Stimulated activated effector memory CD8-positive, alpha-beta T cell treated with anti-CD3 and anti-CD28 coated beads, Interleukin-12 subunit alpha, Interleukin-12 subunit beta, amount 100 ng/mL, for 72 hours (primary cell): ENCODE data around the gene ATXN10.

ENCODE experiments used
- ATAC-seq: fragments of 150-1000 bp; cut with Tn5 transposase; 2 replicates; pipeline ENCODE4 v1.10.0; 2021
- DNase-seq, 2 donors: peaks; one replicate each; pipeline ENCODE4 v3.0.0; 2021 to 2022; ENCODE audit warnings: low spot score in 2 of 2
- H3K27ac Mint-ChIP-seq: one replicate; pipeline ENCODE4 v1.8.0; 2022; ENCODE audit warnings: mild to moderate bottlenecking, mixed read lengths
- H3K36me3 Mint-ChIP-seq: one replicate; pipeline ENCODE4 v1.8.0; 2022; ENCODE audit warnings: mild to moderate bottlenecking, mixed read lengths
- H3K4me1 Mint-ChIP-seq: one replicate; pipeline ENCODE4 v1.8.0; 2022; ENCODE audit warnings: mixed read lengths
- H3K4me3 Mint-ChIP-seq: one replicate; pipeline ENCODE4 v1.8.0; 2022; ENCODE audit warnings: mild to moderate bottlenecking, mixed read lengths
- H3K9me3 Mint-ChIP-seq: one replicate; pipeline ENCODE4 v1.8.0; 2022; ENCODE audit warnings: mixed read lengths

Gene ATXN10

GRCh38 chr22:45861259-45861658 lies 189.6 kb downstream of the ATXN10 start:
- Mint-ChIP-seq H3K9me3 (no peaks in the 10 kb centered on the region), H3K4me1 (peaks cover 17% of the 10 kb centered on the region), H3K36me3 (peaks cover 6% of the 10 kb centered on the region), H3K4me3 (no peak overlapping the region), H3K27ac (no peak overlapping the region)
- ATAC-seq (no peak), DNase-seq (no peak)

GRCh38 chr22:45863981-45864751 lies 192.5 kb downstream of the ATXN10 start:
- Mint-ChIP-seq H3K27ac (no peak overlapping the region), H3K4me1 (peaks cover 17% of the 10 kb centered on the region), H3K4me3 (no peak overlapping the region), H3K9me3 (no peaks in the 10 kb centered on the region), H3K36me3 (peaks cover 19% of the 10 kb centered on the region)
- ATAC-seq (peak; percentile 74), DNase-seq (peak; percentile 80 to 90)

GRCh38 chr22:45864959-45865476 lies 193.4 kb downstream of the ATXN10 start:
- ATAC-seq = no peak
- peak in 1 of 2 donors; percentile 33 for DNase-seq
- Mint-ChIP-seq H3K4me1 (peaks cover 17% of the 10 kb centered on the region), H3K36me3 (peaks cover 19% of the 10 kb centered on the region), H3K27ac (no peak overlapping the region), H3K9me3 (no peaks in the 10 kb centered on the region), H3K4me3 (no peak overlapping the region)

- DNase-seq (no peak), ATAC-seq (no peak)
- H3K36me3 Mint-ChIP-seq = peaks cover 19% of the 10 kb centered on the region
- H3K4me1 Mint-ChIP-seq = peaks cover 17% of the 10 kb centered on the region
- peaks cover 2% of the 10 kb centered on the region for H3K9me3 Mint-ChIP-seq
- H3K27ac Mint-ChIP-seq = no peak overlapping the region
- no peak overlapping the region for H3K4me3 Mint-ChIP-seq
Measured at GRCh38 chr22:45865561-45866125, 194.0 kb downstream of the ATXN10 start.

GRCh38 chr22:45866126-45866645 lies 194.6 kb downstream of the ATXN10 start:
- DNase-seq (peak in 1 of 2 donors; percentile 44), ATAC-seq (no peak)
- Mint-ChIP-seq H3K9me3 (peaks cover 3% of the 10 kb centered on the region), H3K27ac (no peak overlapping the region), H3K36me3 (peaks cover 19% of the 10 kb centered on the region), H3K4me3 (no peak overlapping the region), H3K4me1 (peaks cover 17% of the 10 kb centered on the region)

GRCh38 chr22:45866646-45867117 lies 195.0 kb downstream of the ATXN10 start:
- Mint-ChIP-seq H3K4me1 (peaks cover 17% of the 10 kb centered on the region), H3K4me3 (no peak overlapping the region), H3K36me3 (peaks cover 17% of the 10 kb centered on the region), H3K27ac (no peak overlapping the region), H3K9me3 (peaks cover 3% of the 10 kb centered on the region)
- ATAC-seq (no peak), DNase-seq (peak in 1 of 2 donors; percentile 47)

GRCh38 chr22:45867118-45867905 lies 195.7 kb downstream of the ATXN10 start:
- peaks cover 3% of the 10 kb centered on the region for H3K9me3 Mint-ChIP-seq
- peaks cover 13% of the 10 kb centered on the region for H3K36me3 Mint-ChIP-seq
- no peak for ATAC-seq
- H3K4me3 Mint-ChIP-seq = no peak overlapping the region
- H3K4me1 Mint-ChIP-seq = peaks cover 17% of the 10 kb centered on the region
- peak; percentile 1 to 46 for DNase-seq
- H3K27ac Mint-ChIP-seq = no peak overlapping the region

GRCh38 chr22:45867906-45868555 lies 196.4 kb downstream of the ATXN10 start:
- H3K27ac Mint-ChIP-seq = no peak overlapping the region
- DNase-seq (peak in 1 of 2 donors; percentile 43), ATAC-seq (no peak)
- peaks cover 13% of the 10 kb centered on the region for H3K36me3 Mint-ChIP-seq
- H3K4me3 Mint-ChIP-seq = no peak overlapping the region
- H3K4me1 Mint-ChIP-seq = peaks cover 17% of the 10 kb centered on the region
- peaks cover 7% of the 10 kb centered on the region for H3K9me3 Mint-ChIP-seq

- Mint-ChIP-seq H3K36me3 (peaks cover 13% of the 10 kb centered on the region), H3K4me1 (peaks cover 14% of the 10 kb centered on the region), H3K9me3 (peaks cover 8% of the 10 kb centered on the region), H3K27ac (no peak overlapping the region), H3K4me3 (no peak overlapping the region)
- peak in 1 of 2 donors; percentile 45 for DNase-seq
- ATAC-seq = no peak
Measured at GRCh38 chr22:45868571-45869339, 197.1 kb downstream of the ATXN10 start.

GRCh38 chr22:45869340-45869847 lies 197.8 kb downstream of the ATXN10 start:
- DNase-seq (peak in 1 of 2 donors; percentile 26), ATAC-seq (no peak)
- no peak overlapping the region for H3K4me3 Mint-ChIP-seq
- no peak overlapping the region for H3K27ac Mint-ChIP-seq
- H3K4me1 Mint-ChIP-seq = peaks cover 8% of the 10 kb centered on the region
- H3K9me3 Mint-ChIP-seq = peaks cover 8% of the 10 kb centered on the region
- H3K36me3 Mint-ChIP-seq = peaks cover 13% of the 10 kb centered on the region

GRCh38 chr22:45870011-45870410 lies 198.4 kb downstream of the ATXN10 start:
- H3K36me3 Mint-ChIP-seq = peaks cover 13% of the 10 kb centered on the region
- ATAC-seq (no peak), DNase-seq (no peak)
- H3K4me1 Mint-ChIP-seq = peaks cover 2% of the 10 kb centered on the region
- no peak overlapping the region for H3K27ac Mint-ChIP-seq
- peaks cover 8% of the 10 kb centered on the region for H3K9me3 Mint-ChIP-seq
- no peak overlapping the region for H3K4me3 Mint-ChIP-seq

GRCh38 chr22:45871721-45872120 lies 200.1 kb downstream of the ATXN10 start:
- ATAC-seq = no peak
- Mint-ChIP-seq H3K36me3 (peaks cover 13% of the 10 kb centered on the region), H3K9me3 (peaks cover 8% of the 10 kb centered on the region), H3K4me3 (no peak overlapping the region), H3K27ac (no peak overlapping the region), H3K4me1 (no peaks in the 10 kb centered on the region)
- DNase-seq = no peak

GRCh38 chr22:45872659-45873263 lies 201.1 kb downstream of the ATXN10 start:
- Mint-ChIP-seq H3K9me3 (peaks cover 8% of the 10 kb centered on the region), H3K4me3 (no peak overlapping the region), H3K36me3 (peaks cover 11% of the 10 kb centered on the region), H3K27ac (no peak overlapping the region), H3K4me1 (no peaks in the 10 kb centered on the region)
- ATAC-seq = no peak
- DNase-seq = no peak
